C1 segment of cervical spinal cord (tissue), 14 donors: ENCODE measurements around the gene CNOT1.
"Not testable (repeated sequence)": the region's sequence is repeated elsewhere in the genome, so short reads cannot be mapped to it uniquely, and the experiment has no call there.

Source experiments
- DNase-seq, 14 donors: peaks; one replicate each; lab custom pipeline; 2025; lab: John Stamatoyannopoulos, UW

Gene CNOT1

DNA sequence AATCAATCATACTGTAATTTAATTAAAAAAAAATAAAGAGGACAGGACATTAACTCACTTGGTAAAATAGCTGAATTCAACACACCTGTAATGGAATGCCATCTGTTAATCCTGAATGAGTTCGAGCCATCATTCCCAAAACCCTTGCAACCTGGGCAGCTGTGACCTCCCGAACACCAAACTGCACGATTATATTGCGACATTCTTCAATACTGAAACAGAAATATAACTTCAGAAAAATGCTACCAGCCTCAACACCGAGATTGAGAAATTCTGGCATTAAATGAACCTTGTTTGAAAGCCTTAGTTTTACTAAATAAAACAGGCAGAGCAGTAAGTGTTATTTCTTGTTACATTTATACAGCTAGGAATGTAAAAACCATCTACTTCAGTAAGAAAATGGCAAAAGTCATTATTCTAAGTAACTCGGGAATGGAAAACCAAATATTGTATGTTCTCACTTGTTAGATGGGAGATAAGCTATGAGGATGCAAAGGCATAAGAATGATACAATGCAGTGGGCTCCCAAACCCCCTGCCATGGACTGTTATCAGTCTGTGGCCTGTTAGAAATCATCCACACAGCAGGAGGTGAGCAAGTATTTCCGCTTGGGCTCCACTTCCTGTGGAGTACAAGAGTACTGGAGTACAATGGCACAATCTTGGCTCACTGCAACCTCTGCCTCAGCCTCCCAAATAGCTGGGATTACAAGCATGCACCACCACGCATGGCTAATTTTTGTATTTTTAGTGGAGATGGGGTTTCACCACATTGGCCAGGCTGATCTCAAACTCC is 46.5 kb downstream of the CNOT1 start:
- no peak for DNase-seq

- no peak for DNase-seq
These were observed 47.5 kb downstream of the CNOT1 start for GRCh38 chr16:58582133-58582532.

DNA sequence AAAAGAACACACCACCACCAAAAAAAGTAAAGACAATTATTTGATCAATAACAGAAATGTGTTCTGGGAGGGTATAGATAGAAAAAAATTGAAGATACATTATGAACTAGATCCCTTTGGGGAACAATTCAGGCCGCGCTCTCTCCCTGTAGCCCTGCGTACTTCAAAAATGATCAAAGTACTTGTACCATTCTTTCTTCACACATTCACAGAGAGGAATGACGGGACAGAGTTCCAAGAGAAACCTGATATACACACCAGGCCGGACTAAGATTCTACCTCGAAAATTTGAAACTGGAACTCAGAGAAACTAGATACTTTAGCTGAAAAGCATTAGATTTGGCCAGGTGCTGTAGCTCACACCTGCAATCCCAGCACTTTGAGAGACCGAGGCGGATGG is 50.0 kb downstream of the CNOT1 start:
- DNase-seq, result no peak

GRCh38 chr16:58578642-58579041 is 51.0 kb downstream of the CNOT1 start:
- DNase-seq, result no peak

GRCh38 chr16:58577141-58577540 is 52.5 kb downstream of the CNOT1 start:
- no peak for DNase-seq

GRCh38 chr16:58574895-58575294 is 54.7 kb downstream of the CNOT1 start:
- DNase-seq, result no peak

DNA sequence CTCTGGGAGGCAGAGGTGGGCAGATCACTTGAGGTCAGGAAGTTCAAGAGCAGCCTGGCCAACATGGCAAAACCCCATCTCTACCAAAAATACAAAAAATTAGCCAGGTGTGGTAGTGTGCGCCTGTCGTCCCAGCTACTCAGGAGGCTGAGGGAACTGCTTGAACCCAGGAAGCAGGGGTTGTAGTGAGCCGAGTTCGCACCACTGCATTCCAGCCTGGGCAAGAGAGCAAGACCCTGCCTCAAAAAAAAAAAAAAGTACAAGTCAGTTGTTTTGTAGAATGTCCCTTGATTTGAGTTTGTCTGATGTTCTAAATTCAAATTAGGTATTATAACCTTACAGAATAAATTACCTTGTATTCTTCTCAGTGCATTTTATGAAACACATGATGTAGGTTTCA is 63.9 kb downstream of the CNOT1 start:
- DNase-seq, result not testable (repeated sequence)

DNA sequence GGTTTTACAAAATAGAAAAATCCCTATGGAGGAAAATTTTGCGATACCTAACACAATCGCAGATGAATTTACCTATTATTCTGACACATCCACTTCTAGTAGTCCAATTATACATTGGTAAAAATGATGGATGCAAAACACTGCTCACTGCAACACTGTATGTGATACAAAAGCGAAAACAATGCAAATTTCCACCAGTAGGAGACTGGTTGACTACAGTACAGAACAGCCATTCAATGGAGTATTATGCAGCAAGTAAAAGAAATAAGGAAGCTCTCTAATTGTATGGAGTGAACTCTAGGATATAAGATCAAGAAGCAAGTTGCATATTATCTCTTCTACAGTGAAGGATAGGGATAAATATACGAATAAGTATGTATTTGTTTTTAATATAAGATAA is 65.9 kb downstream of the CNOT1 start:
- DNase-seq, result no peak

- no peak for DNase-seq
These were observed 66.4 kb downstream of the CNOT1 start for GRCh38 chr16:58563235-58563634.

DNA sequence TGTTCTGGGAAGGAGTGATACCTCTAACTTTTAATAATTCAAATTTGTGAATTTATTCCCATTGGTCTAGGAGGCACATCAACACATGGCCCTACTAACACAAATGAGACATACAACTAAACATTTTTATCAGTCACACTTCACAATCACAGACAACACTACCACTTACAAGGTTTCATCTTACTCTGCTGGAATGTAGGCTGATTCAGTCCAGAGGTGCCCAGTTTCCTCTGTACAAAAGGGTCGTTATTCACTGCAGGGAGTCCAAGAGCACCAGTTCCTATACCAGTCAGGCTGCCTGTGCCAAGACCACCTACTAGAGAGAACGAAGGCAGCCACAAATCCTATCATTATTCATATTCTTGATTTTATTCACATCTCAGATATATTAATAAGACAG is 72.9 kb downstream of the CNOT1 start:
- no peak for DNase-seq

GRCh38 chr16:58551496-58551895 is 78.1 kb downstream of the CNOT1 start:
- no peak for DNase-seq

DNA sequence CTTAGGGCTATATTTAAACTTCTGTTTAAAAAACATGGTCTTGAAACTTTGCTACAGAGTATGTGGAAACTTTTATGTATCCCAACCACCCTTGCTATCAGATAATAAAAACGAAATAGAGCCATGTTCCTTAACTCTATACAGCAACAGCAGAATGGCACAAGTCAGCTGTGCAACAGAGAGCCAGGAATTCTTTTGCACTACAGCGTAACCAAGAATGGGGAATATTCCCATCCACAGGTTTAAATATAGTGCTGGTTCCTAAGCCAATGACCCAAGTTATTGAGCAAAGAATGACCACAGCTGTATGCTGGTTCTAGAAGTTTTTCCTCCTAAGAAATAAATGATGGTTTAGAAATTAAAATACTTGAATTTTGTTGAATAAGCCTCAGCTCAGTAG is 81.2 kb downstream of the CNOT1 start:
- no peak for DNase-seq

DNA sequence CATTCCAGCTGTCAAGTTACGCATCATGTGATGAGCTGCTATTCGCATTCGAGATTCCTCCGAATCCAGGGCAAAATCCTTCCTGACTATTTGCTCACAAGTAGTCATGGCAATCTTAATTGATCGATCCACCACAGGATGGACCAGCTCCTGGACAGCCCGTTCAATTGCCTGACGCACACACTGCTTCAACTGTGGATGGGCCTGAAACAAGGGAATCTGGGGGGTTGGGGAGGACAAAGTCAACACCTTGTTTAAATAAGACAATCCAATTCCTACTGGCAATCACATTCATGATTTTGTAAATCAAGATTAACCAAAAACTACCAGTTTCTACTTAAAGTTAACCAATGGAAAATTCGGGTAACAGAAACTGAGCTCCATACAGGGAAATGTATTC is 85.9 kb downstream of the CNOT1 start:
- DNase-seq, result no peak

DNA sequence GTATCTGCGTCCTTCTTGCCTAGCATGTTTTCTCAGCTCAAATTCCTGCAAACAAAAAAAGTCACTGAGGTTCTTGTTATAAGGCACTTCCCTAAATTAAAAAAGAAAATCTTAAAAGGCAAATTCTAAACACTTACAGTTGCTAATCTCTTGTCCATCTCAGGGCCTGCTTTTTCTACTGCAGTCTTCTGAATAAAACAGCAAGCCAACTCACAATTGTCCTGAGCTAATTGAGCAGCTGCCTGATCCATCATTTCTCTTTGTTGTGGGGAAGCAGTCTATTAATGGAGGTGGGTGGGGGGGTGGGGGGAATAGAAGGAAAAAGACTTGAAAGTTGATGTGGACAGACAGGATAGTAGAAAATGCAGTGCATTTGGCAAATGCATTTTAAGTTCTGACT is 87.3 kb downstream of the CNOT1 start:
- DNase-seq, result no peak

DNA sequence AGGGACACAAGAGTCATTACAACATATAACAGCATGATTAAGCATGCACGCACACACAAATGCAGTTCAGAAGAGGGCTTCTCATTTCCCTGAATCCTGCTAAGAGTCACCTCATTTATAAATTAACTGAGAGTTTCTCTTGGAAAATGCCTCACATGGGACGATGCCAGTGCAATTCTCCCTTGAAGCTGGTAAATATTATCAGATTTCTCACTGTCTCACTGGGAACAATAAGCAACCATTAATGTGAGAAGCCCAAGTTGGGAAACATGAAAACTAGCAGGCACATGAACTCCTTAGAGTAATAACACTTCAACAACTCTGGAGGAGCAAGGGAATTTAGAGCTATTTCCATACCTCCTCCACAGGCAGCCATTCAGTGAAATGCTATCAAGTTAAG is 87.9 kb downstream of the CNOT1 start:
- DNase-seq, result no peak

DNA sequence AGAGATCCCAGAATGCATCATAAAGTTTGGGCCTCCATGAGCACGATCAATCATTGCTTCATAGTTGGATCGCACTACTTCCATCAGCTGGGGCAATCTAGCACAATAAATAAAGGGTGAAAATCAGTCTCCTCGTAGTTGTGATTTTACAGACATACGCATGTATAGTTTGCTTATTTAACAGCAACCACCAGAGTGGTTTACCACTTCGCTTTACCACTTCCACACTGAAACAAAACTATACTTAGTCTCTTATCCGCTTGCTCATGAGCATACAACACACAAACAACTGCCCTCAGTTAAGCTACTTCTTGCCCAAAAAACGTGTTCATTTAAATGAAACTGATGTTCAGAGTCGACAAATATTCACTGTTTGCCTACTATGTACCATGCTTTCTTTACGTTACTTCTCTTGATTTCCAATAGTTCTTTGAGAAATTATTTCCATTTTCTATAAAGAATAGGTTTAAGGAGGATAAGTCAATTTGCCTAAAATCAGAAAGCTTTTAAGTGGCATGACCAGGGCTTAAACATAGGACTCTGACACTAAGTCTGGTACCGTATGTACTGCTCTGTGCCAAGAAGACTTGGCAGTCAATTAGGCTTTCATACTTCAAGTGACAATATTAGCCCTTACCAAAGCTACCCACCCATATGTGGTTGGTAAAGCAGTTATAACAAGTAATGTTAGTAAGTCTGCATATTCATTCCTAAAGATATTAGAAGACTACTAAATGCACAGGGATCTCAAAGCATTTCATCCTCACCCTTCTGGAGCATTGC is 92.3 kb downstream of the CNOT1 start:
- DNase-seq, result no peak

DNA sequence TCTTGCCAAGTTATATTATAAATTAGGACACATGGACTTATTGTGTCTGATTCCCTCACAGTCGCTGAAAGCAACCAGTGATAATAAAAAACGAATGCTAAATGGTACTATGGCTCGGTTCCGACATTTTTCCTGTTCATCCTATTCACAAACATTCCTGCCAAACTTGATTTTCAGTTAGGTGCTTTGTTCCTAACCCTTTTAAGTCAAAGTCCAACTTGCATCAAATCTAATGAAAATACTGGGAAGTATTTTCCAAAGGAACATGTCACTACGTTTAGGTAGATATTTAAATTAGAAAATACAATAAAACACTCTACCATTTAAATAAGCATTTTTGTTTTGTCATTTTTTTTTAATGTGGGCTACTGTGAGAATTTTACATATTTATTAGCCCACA is 93.3 kb downstream of the CNOT1 start:
- DNase-seq, result no peak

DNA sequence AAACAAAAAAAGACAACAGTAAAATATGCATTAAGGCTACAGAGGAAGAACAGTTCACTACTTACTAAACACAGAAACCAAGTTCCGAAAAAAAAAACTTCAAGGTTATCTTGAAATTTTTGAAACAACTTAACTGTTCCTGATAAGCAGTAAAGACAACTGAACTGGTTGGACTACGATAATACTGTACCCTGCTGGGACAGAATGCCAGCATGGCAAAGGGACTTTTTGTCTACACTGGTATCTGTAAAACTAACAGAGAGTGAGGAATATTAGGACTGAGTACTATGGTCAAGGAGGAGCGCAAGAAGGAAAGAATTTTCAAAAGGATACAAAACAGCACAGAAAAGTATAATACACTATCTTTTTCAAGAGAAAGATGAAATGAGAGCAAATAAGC is 94.5 kb downstream of the CNOT1 start:
- no peak for DNase-seq

DNA sequence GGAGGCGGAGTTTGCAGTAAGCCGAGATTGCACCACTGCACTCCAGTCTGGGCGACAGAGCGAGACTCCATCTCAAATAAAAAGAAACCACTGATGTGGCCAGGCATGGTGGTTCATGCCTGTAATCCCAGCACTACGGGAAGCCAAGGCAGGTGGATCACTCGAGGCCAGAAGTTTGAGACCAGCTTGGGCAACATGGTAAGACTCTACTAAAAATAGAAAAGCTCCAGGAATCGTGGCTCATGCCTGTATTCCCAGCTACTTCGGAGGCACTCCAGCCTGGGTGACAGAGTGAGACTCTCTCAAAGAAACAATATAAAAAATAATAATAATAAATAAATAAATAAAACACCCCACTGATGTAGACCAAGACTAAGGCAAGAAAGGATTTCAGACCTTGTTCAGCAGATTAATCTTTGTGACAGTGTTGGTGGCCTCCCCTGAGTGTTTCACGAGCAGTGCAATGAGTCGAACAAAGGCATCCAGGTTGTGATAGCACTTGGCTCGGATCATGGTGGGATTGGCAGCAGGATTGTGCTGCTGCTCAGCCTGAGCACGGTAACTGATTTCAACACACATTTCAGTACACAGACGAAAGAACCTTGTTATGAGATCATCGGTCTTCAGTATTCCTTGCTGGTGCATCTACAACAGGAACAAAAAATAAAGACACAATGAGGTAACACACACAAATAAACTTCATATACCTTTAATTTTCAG is 95.7 kb downstream of the CNOT1 start:
- no peak for DNase-seq

- no peak for DNase-seq
These were observed 97.2 kb downstream of the CNOT1 start for GRCh38 chr16:58532414-58532813.

- no peak for DNase-seq
These were observed 99.4 kb downstream of the CNOT1 start for GRCh38 chr16:58530179-58530578.

GRCh38 chr16:58519707-58520106 is 109.9 kb downstream of the CNOT1 start:
- no peak for DNase-seq

DNA sequence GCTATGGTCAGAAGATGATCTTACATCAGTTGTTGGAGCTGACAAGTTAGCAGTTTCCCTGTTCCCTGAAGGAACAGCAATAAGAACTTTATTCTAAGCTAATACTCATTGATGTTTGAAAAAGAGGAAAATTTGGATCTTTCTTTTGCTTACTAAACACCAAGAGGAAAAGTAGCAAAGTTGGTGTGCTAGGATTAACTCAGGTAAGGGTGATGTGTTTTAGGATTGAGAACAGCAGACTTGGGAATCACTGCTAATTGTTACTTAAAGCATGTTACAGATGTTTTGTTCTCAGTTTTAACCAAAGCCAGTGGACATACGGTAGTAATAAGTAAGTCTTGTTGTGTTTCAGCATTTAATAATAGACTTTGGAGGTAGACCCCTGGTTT is 110.7 kb downstream of the CNOT1 start:
- no peak for DNase-seq
